GM21786 (cell line): ENCODE measurements around the gene HIRIP3.
"Not testable (repeated sequence)": the region's sequence is repeated elsewhere in the genome, so short reads cannot be mapped to it uniquely, and the experiment has no call there.

Experiments used
- ATAC-seq: cut with Tn5 transposase; IDR thresholded peaks from one replicate; pipeline ENCODE4 v1.9.1; 2021; ENCODE audit not compliant: unreplicated experiment

Gene HIRIP3

DNA sequence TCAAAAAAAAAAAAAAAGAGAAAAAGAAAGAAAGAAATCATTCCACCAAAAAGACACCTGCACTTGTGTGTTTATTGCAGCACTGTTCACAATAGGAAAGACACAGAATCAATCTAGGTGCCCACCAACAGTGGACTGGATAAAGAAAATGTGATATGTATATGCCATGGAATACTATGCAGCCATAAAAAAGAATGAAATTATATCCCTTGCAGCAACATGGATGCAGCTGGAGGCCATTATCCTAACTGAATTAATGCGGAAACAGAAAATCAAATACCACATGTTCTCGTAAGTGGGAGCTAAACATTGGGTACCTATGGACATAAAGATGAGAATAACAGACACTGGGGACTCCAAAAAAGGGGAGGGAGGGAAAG lies 21.9 kb upstream of the HIRIP3 start:
- ATAC-seq, result no peak

DNA sequence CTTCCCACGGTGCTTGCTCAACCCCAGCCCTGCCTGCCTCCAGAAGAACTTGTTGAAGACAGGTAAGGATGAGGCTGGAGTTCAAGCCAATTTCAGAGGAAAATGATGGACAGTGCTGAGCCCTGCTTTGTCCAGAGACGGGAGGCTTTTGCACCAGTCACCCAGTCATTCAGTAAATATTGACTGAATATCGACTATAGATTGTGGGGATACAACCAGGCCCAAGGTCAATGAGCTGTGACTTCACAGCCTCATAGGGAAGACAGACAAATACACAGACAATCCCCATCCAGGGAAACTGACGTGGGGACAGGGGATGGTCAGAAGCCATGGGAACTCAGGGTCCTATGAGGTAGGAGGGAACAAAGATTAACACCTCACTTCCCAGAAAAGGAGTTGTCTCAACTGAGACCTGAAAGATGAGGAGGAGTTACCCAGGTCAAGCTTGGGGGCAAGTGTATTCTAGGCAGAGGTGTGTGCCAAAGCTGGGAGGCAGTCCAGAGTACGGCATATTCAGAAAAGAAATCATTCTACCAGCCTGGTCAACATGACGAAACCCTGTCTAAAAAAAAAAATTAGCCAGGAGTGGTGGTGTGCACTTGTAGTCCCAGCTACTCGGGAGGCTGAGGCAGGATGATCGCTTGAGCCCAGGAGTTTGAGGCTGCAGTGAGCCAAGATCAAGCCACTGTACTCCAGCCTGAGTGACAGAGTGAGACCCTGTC lies 21.3 kb upstream of the HIRIP3 start:
- no peak for ATAC-seq

DNA sequence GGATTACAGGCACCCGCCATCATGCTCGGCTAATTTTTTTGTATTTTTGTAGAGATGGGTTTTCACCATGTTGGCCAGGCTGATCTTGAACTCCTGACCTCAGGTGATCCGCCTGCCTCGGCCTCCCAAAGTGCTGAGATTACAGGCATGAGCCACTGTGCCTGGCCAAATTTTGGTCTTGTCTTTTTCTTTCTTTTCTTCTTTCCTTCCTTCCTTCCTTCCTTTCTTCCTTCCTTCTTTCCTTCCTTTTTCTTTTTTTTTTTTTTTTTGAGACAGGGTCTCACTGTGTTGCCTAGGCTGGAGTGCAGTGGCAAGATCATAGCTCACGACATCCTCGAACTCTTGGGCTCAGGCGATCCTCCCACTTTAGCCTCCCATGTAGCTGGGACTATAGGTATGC lies 20.0 kb upstream of the HIRIP3 start:
- not testable (repeated sequence) for ATAC-seq

DNA sequence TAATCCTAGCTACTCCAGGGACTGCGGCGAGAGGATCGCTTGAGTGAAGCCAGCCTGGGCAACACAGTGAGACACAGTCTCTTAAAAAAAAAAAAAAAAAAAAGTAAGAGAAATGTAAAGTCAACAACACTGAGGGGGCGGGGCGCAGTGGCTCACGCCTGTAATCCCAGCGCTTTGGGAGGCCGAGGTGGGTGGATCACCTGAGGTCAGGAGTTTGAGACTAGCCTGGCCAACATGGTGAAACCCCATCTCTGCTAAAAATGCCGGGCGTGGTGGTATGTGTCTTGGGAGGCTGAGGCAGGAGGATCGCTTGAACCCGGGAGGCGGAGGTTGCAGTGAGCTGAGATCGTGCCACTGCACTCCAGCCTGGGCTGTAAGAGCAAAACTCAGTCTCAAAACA lies 17.2 kb upstream of the HIRIP3 start:
- ATAC-seq, result not testable (repeated sequence)

DNA sequence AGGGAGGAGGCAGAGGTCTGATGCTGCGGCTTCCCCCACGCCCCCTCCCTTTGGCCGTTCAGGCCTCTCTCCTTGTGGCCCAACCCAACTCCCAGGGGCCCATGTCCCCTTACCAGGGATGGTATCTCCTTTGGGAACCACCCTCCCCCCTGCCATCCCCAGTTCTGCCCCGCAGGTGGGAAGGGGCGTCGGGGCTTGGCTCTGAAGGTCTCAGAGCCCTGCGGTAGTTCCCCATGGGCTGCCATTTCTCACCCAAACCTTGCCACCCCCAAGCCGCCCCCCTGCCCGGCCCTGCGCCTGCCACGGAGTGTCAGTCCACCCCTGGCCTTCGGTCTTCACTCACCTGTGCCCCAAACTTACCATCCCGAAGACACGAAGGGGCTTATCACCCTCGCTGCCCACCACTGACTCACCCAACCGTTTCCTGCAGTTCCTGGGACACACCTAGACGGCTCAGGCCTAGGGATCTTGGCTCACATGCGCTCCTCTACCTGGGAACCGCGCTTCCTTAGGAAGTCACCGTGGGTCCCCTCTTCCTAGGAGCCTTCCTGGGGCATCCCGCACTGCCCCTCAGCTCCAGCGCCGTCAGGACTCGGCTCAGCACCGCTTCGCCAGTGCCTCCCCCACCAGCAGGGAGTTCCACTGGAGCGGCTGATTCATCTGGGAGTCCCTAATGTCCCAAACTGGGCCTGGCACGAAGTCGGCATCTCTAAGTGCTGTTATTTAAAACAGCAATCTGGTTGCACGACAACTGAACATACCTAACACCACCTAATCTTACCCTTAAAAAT lies 16.5 kb upstream of the HIRIP3 start:
- ATAC-seq, result no peak

GRCh38 chr16:30010844-30011713 lies 15.7 kb upstream of the HIRIP3 start, which contains the start of gene DOC2A:
Gene DOC2A (minus strand): TSS chr16:30011027. CDS start chr16:30010222, 805 bp downstream.
- ATAC-seq, result no peak

DNA sequence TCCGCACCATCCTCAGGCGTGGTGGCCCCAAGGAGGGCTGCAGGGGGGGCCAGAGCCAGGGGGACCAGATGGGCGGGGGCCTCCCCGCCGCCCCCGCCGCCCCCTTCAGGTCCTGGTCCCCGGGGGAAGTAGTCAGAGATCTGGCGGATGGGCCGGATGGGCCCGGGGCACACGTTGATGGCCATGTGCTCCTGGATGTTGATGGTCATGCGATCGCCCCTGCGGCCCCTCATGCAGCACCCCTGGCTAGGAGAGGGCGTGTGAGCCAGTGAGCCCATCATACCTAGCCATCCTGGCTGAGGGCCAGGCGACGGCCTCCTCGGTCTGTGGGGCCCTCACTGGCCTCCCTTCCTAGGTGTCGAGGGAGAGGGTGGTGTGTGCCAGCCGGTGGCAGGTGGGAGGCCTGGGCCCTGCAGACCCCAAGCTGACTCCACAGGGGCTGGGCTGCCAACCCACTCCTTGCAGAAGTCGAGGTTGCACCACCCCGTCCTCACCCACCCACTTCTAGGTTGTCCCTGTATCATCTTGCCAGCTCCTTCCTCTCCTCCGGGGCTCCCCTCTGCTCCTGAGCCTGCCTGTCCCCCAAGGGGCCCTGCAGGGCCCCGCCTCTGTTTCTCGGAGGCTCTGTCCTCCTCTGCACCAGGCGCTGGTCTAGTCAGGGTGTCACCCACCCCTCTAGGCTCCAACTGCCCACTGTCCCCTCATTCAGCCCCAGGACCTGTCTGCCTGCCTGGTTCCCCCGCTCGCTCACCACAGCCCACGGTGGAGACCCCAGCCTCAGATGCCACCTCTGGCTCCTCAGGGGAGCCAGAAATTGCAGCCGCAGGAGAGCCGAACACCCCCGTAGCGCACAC lies 14.8 kb upstream of the HIRIP3 start:
- no peak for ATAC-seq

DNA sequence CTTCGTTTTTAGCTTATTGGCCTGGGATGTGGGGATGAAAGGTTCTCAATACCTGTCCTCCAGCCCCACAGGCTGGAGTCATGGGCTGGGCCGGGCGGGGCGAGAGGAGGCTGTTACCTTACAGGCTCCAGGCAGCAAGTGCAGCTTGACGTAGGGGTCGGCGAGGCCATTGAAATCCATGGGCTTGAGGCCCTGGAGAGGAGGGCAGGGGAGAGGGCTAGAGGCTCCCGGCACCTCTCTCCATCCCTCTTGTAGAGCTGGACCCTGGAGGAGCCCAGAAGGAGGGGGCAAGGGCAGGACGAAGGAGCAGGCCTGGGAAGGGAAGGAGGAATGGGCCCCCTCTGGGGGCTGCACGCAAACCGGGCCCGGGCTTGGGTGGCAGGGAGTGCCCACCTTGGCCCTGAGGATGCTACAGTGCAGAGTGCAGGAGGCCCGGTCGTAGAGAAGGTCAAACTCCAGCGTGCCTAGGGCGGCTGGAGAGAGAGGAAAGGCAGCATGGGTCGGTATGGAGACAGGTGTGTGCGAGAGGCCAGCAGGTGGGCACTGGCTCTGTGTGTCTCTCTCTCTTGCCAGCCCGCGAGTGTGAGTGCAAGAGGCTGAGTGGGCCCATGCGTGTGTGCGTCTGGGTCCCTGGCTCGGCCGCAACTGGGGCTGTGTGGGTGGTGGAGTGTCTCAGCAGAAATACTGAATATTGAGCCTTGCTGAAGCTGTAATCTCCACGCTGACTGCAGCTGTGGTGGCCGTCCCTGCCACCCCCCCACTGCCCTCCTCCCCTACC lies 13.9 kb upstream of the HIRIP3 start:
- no peak for ATAC-seq

- ATAC-seq, result no peak
Observed at GRCh38 chr16:30007378-30007895, 12.0 kb upstream of the HIRIP3 start.

GRCh38 chr16:30006659-30007377 lies 11.4 kb upstream of the HIRIP3 start:
- no peak for ATAC-seq

DNA sequence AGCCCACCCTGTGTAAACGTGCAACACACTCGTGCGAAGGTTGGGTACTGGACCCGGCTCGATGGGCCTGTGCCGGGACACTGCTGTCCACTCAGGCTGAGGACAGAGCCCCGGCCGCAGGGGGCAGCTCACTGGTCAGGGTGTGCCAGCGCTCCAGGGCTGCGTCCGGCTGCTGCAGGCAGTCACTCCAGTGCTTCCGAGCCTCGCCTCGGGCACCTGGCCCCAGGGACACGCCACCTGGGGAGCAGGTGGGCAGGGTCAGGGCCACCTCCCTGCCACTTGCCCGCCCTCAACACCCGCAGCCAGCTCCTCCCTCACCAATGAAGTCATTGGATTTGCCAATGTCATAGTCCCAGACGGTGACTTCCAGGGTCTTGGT lies 10.7 kb upstream of the HIRIP3 start:
- no peak for ATAC-seq

DNA sequence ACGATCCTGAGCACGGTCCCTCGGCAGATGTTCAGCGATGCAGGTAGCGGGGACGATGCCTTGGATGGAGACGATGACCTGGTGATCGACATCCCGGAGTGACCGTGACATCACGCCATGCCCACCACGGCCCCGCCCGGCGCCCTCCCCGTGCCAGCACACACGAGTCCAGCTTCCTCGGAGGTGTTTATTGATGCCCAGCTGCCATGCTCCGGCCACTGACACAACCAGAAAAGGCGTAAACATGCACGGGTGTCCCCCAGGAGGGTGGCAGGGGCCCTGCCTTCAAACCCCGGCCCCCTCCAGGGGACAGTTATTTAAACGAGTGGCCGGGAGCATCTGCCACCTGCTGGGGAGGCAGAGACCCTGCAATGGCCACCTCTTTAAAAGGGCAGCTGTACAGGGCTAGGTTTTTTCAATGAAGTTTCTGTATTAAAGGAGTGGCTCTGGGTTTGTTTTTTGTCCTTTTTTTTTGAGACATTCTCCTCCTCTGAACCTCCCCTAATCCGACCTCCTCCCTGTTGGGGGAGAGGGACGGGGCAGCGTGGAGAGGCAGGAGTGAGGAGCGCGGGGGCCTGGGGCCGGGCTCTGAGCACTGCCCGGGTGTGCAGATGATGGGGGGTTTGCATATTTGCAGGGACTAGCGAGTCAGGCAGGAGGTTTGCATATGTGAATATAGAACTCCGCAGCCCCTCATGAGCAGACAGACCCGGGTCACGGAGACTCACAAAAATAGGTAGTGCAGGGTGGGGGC lies 10.1 kb upstream of the HIRIP3 start:
- no peak for ATAC-seq

GRCh38 chr16:30004811-30005242 lies 9.4 kb upstream of the HIRIP3 start:
- ATAC-seq, result no peak

DNA sequence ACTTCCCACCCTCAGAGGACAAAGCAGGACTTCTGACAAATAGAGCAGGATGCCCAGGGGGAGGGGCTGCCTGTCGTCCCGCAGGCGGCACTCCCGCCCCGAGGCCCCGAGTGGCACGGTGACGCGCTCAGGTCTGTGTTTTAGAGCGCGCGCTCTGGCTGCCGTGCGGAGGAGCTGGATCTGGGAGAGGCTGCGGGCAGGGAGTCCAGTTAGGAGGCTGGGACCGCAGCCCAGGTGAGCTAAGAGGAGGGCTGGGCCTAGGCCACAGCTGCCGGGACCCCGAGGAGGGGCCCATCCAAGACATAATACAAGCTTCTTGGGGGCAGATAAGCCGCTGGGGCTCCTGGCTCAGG lies 9.0 kb upstream of the HIRIP3 start:
- ATAC-seq, result no peak

DNA sequence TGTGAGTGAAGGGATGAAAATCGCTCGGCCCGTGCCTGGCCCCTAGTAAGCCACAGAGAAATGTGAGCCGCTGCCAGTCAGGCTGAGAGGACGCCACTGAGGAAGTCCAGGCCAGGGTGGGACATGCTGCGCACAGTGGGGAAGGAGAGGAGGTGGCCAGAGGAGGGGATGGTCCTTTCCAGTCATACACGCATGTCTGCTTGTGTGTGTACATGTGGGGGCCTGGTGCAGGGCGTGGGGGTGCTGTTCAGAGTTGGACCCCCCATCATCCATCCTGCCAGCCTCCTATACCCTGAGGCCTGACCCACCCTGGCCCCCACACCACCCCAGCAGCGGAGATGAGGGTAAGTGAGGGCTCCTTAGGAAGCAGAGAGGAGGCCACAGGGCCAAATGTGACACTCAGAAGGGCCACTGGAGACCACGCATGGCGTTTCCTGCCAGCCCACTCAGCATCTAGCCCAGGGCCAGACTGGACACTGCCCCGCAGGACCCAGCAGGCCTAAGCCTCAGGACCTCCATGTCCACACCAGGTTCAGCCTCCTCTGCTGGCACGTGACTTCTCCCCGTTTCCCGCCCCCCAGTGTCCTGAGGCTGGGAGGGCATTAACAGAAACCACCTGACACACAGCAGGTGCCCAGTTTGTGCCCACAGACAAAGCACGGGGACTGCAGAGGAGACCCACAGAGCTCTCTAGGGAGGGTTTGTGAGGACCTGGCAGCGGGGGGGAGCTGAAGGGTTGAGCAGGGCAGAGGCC lies 8.4 kb upstream of the HIRIP3 start:
- no peak for ATAC-seq

DNA sequence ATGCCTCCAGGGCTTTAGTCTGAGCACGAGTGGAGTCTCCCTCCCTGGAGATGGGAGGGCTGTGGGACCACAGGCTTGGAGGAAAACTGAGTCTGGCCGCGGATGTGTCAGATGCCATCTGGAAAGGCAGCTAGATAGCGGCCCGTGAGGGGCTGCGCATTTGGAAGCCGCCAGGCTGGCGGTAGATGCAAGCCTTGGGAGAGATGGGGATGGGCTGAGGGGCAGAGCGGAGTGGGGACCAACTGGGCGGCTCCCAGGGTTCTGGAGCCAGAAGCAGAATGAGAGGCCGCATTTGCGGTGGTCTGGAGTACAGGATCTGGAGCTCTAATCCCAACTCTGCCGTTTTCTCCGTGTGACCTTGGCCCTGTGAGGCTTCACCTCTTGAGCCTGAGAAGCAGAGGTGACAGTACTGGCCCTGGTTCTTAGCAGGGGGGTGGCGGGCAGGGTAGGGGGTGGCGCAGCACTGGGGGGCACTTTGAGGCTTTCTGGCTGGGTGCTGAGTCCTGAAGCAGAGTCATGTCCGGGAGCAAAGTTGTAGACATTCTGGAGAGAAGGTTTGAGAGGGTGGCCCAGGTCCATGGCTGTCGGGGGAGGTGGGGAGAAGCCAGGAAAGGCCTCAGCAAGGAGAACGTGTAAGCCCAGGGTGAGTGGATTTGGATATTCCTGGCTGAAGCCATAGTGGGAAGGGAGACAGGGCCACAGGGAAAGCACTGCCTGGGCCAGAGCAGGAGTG lies 7.4 kb upstream of the HIRIP3 start:
- no peak for ATAC-seq
